ENCODE measurements around the gene ZC3H15.
"Not testable (repeated sequence)": the region's sequence is repeated elsewhere in the genome, so short reads cannot be mapped to it uniquely, and the experiment has no call there.

ZC3H15 gene

GRCh38 chr2:186493564-186494085, 7.6 kb downstream of the ZC3H15 start:
- DNase-seq (ENCODE audit: low read depth, low spot score): no peak

GRCh38 chr2:186496401-186496800, 10.3 kb downstream of the ZC3H15 start:
- DNase-seq (ENCODE audit: low read depth, low spot score): no peak

- no peak for DNase-seq (ENCODE audit: low read depth, low spot score)
Observed at GRCh38 chr2:186497928-186498327, 11.9 kb downstream of the ZC3H15 start.

GRCh38 chr2:186498834-186499233, 12.8 kb downstream of the ZC3H15 start:
- no peak for DNase-seq (ENCODE audit: low read depth, low spot score)

GRCh38 chr2:186503827-186504606, 18.0 kb downstream of the ZC3H15 start:
- DNase-seq (ENCODE audit: low read depth, low spot score): no peak

- no peak for DNase-seq (ENCODE audit: low read depth, low spot score)
Observed at GRCh38 chr2:186508263-186508662, 22.2 kb downstream of the ZC3H15 start.

GRCh38 chr2:186515376-186515775, 29.3 kb downstream of the ZC3H15 start:
- DNase-seq (ENCODE audit: low read depth, low spot score): no peak

- DNase-seq (ENCODE audit: low read depth, low spot score): no peak
Observed at GRCh38 chr2:186516396-186516795, 30.3 kb downstream of the ZC3H15 start.

- no peak for DNase-seq (ENCODE audit: low read depth, low spot score)
Observed at GRCh38 chr2:186517090-186517489, 31.0 kb downstream of the ZC3H15 start.

- DNase-seq (ENCODE audit: low read depth, low spot score): no peak
Observed at GRCh38 chr2:186518291-186518690, 32.2 kb downstream of the ZC3H15 start.

GRCh38 chr2:186518945-186519344, 32.9 kb downstream of the ZC3H15 start:
- no peak for DNase-seq (ENCODE audit: low read depth, low spot score)

- DNase-seq (ENCODE audit: low read depth, low spot score): not testable (repeated sequence)
Observed at GRCh38 chr2:186521570-186522153, 35.6 kb downstream of the ZC3H15 start.

- DNase-seq (ENCODE audit: low read depth, low spot score): no peak
Observed at GRCh38 chr2:186522450-186522849, 36.4 kb downstream of the ZC3H15 start.

GRCh38 chr2:186523791-186524190, 37.7 kb downstream of the ZC3H15 start:
- DNase-seq (ENCODE audit: low read depth, low spot score): no peak

GRCh38 chr2:186526281-186526680, 40.2 kb downstream of the ZC3H15 start:
- DNase-seq (ENCODE audit: low read depth, low spot score): no peak

- no peak for DNase-seq (ENCODE audit: low read depth, low spot score)
Observed at GRCh38 chr2:186530314-186530713, 44.3 kb downstream of the ZC3H15 start.

GRCh38 chr2:186531257-186531775, 45.3 kb downstream of the ZC3H15 start:
- no peak for DNase-seq (ENCODE audit: low read depth, low spot score)

GRCh38 chr2:186532891-186533290, 46.8 kb downstream of the ZC3H15 start:
- no peak for DNase-seq (ENCODE audit: low read depth, low spot score)

GRCh38 chr2:186533717-186534116, 47.7 kb downstream of the ZC3H15 start:
- DNase-seq (ENCODE audit: low read depth, low spot score): peak; percentile 15

GRCh38 chr2:186534406-186534805, 48.3 kb downstream of the ZC3H15 start:
- DNase-seq (ENCODE audit: low read depth, low spot score): no peak

GRCh38 chr2:186535861-186536260, 49.8 kb downstream of the ZC3H15 start:
- no peak for DNase-seq (ENCODE audit: low read depth, low spot score)

GRCh38 chr2:186537019-186537418, 51.0 kb downstream of the ZC3H15 start:
- no peak for DNase-seq (ENCODE audit: low read depth, low spot score)

GRCh38 chr2:186540941-186541340, 54.9 kb downstream of the ZC3H15 start:
- DNase-seq (ENCODE audit: low read depth, low spot score): no peak
